HL-60 (cell line): Measurements from ENCODE around the gene PPHLN1.
"Not testable (repeated sequence)": the region's sequence is repeated elsewhere in the genome, so short reads cannot be mapped to it uniquely, and the experiment has no call there.

Experiments used
- DNase-seq, 2 experiments: peaks; one replicate each; pipeline ENCODE4 v3.0.0-alpha.2; 2010 to 2020; ENCODE audit warnings: low read depth in 1 of 2, low spot score in 1 of 2
- H3K27ac ChIP-seq: fragments of 250-450 bp; sonication (Bioruptor Pico); replicated peaks from 2 replicates; pipeline ENCODE4 v1.5.1; 2020; ENCODE audit warnings: mild to moderate bottlenecking, moderate library complexity
- H3K27me3 ChIP-seq: fragments of 250-450 bp; sonication (Bioruptor Pico); 2 replicates; pipeline ENCODE4 v1.5.1; 2021; ENCODE audit warnings: mild to moderate bottlenecking, moderate library complexity; ENCODE audit not compliant: insufficient read depth, poor library complexity, severe bottlenecking
- H3K4me3 ChIP-seq: replicated peaks from 2 replicates; pipeline ENCODE4 v1.5.1; 2011; ENCODE audit warnings: mild to moderate bottlenecking, control low read depth, low read length; ENCODE audit not compliant: insufficient read depth
- GABPA ChIP-seq: IDR thresholded peaks from 2 replicates; pipeline ENCODE4 v1.6.1; 2012; ENCODE audit warnings: low read depth
- POLR2AphosphoS5 ChIP-seq: IDR thresholded peaks from 2 replicates; pipeline ENCODE4 v1.6.1; 2012; ENCODE audit warnings: low read depth
- SPI1 ChIP-seq: IDR thresholded peaks from 2 replicates; pipeline ENCODE4 v1.6.1; 2012; ENCODE audit warnings: low read depth, mild to moderate bottlenecking, borderline replicate concordance
- TF ChIP-seq, protein P1 (sequence below): IDR thresholded peaks from one replicate; pipeline ENCODE4 v1.5.1; 2011; ENCODE audit warnings: low read length, control low read depth, inconsistent platforms; ENCODE audit not compliant: insufficient read depth
- TF ChIP-seq, protein P2 (sequence below): IDR thresholded peaks from 2 replicates; pipeline ENCODE4 v1.6.1; 2012; ENCODE audit warnings: low read depth; ENCODE audit not compliant: insufficient replicate concordance

PPHLN1 gene

DNA sequence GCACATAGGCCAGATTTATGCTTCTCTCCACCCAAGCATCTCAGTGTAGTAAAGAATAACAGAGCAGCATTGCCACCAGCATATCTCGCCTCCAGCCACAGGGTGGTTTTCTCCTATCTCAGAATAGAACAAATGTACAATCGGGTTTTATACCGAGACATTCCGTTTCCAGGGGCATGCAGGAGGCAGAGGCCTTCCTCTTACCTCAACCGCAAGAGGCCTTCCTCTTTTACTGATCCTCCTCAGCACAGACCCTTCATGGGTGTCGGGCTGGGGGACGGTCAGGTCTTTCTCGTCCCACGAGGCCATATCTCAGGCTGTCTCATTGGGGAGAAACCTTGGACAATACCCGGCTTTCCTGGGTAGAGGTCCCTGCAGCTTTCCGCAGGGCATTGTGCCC lies 4.1 kb downstream of the PPHLN1 start:
- DNase-seq, result peak in 1 of 2 experiments; percentile 80
- H3K4me3 ChIP-seq, H3K27me3 ChIP-seq: not testable (repeated sequence)
- peak; percentile 95 for TF ChIP-seq SPI1
- H3K27ac ChIP-seq, result peak overlapping the region; percentile 21

DNA sequence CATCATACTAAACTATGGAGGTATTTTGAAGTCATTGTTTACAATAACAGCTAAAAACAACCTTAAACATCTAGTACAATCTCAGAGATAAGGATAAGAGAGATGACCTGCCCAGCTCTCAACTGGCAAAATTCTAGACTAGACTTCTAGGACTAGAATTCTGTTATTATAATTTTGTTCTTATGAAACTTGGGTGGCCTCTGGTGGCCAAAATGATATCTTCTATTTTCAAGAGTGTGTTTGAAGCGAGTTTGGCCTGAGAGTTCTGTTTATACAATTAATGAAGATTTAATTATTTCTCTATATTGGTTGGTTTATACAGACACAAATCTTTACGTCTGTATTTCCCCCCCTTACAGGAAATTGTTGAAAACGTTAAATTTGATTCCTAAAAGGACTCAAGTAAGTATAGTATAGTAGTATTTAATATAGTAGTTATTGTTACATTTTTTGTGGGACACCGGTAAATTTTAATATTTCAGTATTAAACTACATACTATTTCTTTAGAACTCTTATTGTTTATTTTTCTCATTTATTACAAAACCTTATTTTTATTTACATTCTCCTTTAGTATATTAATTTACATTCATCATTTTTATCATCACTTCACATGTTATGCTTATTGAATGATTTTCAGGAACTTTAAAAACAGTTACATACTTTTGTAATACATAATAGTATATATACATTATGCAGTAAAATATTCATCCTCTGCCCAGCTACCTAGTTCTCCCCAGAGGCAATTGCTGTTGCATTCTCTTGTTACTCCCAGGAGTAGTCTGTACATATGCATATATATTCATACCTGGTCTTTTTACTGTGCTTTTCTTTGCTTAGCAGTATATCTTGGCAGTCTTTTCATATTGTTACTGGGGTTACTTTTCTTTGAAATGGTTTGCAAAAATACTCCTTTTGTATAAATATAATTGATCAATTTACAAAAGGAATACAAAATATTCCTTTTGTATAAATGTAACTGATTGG lies 6.6 kb downstream of the PPHLN1 start:
- H3K27ac ChIP-seq, result no peak overlapping the region
- DNase-seq, result peak in 1 of 2 experiments; percentile 35
- H3K4me3 ChIP-seq, result no peak overlapping the region
- TF ChIP-seq GABPA (no peak), POLR2AphosphoS5 (no peak), SPI1 (no peak)
- TF ChIP-seq, protein P1, sequence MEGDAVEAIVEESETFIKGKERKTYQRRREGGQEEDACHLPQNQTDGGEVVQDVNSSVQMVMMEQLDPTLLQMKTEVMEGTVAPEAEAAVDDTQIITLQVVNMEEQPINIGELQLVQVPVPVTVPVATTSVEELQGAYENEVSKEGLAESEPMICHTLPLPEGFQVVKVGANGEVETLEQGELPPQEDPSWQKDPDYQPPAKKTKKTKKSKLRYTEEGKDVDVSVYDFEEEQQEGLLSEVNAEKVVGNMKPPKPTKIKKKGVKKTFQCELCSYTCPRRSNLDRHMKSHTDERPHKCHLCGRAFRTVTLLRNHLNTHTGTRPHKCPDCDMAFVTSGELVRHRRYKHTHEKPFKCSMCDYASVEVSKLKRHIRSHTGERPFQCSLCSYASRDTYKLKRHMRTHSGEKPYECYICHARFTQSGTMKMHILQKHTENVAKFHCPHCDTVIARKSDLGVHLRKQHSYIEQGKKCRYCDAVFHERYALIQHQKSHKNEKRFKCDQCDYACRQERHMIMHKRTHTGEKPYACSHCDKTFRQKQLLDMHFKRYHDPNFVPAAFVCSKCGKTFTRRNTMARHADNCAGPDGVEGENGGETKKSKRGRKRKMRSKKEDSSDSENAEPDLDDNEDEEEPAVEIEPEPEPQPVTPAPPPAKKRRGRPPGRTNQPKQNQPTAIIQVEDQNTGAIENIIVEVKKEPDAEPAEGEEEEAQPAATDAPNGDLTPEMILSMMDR, result no peak
- TF ChIP-seq, protein P2, sequence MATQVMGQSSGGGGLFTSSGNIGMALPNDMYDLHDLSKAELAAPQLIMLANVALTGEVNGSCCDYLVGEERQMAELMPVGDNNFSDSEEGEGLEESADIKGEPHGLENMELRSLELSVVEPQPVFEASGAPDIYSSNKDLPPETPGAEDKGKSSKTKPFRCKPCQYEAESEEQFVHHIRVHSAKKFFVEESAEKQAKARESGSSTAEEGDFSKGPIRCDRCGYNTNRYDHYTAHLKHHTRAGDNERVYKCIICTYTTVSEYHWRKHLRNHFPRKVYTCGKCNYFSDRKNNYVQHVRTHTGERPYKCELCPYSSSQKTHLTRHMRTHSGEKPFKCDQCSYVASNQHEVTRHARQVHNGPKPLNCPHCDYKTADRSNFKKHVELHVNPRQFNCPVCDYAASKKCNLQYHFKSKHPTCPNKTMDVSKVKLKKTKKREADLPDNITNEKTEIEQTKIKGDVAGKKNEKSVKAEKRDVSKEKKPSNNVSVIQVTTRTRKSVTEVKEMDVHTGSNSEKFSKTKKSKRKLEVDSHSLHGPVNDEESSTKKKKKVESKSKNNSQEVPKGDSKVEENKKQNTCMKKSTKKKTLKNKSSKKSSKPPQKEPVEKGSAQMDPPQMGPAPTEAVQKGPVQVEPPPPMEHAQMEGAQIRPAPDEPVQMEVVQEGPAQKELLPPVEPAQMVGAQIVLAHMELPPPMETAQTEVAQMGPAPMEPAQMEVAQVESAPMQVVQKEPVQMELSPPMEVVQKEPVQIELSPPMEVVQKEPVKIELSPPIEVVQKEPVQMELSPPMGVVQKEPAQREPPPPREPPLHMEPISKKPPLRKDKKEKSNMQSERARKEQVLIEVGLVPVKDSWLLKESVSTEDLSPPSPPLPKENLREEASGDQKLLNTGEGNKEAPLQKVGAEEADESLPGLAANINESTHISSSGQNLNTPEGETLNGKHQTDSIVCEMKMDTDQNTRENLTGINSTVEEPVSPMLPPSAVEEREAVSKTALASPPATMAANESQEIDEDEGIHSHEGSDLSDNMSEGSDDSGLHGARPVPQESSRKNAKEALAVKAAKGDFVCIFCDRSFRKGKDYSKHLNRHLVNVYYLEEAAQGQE, result no peak
- no peaks in the 10 kb centered on the region for H3K27me3 ChIP-seq

DNA sequence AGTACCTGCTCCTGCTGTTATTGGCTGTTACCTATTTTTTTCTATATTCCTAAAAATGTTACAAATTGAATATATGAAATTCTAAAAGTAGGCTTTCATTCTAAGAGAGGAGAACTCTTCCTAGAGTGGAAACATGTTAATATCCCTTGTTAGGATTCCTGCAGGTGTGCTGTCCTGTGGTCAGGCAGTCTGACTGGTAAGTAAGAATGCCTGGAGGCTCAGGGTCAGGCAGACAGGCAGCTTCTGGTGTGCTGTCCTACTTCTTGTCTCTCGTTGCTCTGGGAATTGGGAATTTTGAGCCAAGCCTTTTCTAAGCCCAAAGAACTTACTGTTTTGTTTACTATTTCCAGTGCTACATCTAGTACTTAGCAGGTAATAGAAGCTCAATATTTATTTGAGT lies 10.3 kb downstream of the PPHLN1 start:
- Histone ChIP-seq H3K27ac (no peak overlapping the region), H3K27me3 (no peaks in the 10 kb centered on the region), H3K4me3 (no peak overlapping the region)
- no peak for TF ChIP-seq SPI1
- TF ChIP-seq, protein P1, result no peak
- no peak for TF ChIP-seq POLR2AphosphoS5
- TF ChIP-seq, protein P2, result no peak
- no peak for TF ChIP-seq GABPA
- DNase-seq, result no peak

DNA sequence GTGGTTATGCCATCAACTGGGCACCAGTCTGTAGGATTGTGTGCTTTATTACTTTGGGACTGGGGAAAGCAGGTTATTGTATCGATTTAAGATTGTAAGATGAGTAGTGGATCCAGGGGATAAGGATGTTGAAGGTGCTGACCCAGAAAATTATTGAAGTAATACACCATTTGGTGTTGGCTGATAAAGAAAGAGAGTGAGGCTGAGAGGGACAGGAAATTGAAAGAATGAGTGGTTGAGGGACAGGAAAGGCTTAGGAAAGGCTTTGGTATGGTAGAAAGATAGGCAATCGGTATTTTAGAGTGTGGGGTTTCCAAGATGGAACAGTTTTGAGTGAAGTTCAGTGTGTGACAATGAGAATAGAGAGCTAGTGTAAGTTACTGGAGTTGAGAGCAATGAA lies 12.3 kb downstream of the PPHLN1 start:
- TF ChIP-seq, protein P2, result no peak
- TF ChIP-seq POLR2AphosphoS5, result no peak
- Histone ChIP-seq H3K27me3 (no peaks in the 10 kb centered on the region), H3K27ac (no peak overlapping the region), H3K4me3 (no peak overlapping the region)
- DNase-seq, result no peak
